HG03060 (cell line): Measurements from ENCODE around the gene BICD2.

Experiments used
- ATAC-seq: cut with Tn5 transposase; IDR thresholded peaks from one replicate; pipeline ENCODE4 v1.9.1; 2021; ENCODE audit warnings: low read depth, moderate number of reproducible peaks; ENCODE audit not compliant: unreplicated experiment

BICD2 gene

DNA sequence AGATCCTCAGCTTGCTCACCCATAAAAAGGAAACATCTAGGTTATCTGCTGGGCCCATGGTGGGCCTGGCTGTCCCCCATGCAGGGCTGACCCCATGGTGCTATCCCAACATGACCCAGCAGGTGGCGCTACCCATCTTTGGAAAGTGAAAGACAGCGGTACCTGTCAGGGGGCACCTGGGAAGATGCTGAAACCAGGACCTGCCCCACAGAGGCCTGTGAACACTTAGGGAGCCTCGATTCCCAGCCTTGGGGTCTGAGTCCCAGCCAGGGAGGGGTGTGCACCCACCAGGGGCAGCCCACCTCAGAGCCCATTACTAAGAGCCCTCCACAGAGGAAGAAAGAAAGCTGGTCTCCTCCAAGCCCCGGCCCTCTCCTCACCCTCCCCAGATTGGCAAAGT, 48.1 kb downstream of the BICD2 start:
- no peak for ATAC-seq

DNA sequence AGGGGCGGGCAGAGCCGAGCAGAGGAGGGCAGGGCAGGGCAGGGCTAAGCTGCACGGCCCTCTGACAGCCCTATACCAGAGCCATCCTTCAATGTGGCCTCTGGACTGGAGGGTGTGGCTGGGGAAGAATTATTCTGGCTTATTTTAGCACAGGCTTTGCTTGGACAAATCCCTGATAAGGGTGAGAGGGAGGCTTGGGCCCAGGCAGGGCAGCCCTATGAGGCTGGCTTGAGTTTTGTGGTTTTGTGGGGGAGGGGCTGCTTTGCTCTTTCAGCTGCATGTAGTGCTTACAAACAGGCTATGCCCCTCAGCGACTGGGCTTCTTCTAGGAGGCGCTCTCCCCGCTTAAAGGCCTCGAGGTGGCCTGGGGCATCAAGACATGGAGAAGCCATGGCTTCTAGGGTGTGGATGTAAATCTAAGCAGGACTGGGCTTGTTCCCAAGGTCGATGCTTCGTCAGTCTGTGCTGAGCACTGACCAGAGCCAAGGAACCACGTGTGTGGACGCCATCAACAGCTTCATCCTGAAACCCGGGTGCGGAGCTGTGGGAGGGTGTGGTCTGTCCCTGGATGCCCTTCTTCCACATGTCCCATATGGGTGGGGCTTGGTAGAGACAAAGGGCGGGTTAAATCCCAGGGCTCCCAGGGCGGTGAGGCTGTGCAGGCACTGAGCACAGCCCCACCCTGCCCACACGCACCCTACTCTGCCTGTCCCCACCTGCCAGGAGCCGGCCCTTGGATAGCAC, 49.0 kb downstream of the BICD2 start:
- no peak for ATAC-seq

DNA sequence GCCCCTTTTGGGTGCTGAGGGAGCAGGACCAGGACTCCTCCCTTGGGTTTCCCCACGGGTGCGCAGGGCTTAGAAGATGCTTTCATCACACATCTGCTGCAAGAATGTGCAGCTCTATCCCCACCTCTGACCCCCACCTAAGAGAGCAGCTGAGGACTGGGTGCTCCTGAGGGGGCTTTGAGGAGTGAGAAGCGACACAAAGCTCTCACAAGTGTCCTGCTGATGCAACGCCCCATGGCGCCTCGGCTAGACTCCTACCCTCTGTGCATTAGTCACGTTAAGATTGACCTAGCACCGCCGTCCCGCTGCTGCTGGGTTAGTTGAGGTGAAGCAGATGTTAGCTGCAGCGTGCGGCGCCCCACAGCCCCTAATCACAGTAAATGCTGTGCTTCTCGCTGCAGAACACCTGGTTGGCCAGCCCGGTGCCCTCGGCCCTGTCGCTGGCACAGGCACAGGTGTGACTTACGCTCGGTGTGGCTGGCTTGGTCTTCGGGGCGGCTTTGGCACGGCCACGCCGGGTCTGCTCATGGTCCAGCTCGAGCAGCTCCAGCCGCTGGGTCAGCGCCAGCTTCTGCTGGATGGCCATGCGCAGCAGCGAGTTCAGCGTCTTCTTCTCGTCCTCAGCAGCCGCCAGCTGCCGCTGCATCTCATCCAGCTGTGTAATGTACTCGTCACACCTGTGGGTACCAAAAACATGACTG, 49.7 kb downstream of the BICD2 start:
- ATAC-seq, result no peak

DNA sequence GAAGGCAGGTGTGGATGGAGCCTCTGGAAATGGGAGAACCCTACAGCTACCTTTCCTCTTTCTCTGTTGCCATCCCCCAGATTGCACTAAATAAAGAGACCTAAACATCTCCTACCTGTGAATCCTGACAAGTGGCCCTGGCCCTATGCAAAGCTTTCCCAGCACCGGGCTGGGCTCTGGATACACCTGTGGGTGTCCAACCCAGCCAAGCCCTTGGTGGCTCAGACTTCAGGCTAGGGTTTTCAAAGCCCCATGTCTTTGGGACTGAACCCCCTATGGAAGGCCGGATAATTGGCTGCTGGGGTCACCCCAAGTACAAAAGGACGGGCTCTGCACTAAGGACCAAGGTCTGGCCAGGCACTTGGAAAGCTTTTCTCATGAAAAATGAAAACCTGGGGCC, 50.6 kb downstream of the BICD2 start:
- no peak for ATAC-seq

DNA sequence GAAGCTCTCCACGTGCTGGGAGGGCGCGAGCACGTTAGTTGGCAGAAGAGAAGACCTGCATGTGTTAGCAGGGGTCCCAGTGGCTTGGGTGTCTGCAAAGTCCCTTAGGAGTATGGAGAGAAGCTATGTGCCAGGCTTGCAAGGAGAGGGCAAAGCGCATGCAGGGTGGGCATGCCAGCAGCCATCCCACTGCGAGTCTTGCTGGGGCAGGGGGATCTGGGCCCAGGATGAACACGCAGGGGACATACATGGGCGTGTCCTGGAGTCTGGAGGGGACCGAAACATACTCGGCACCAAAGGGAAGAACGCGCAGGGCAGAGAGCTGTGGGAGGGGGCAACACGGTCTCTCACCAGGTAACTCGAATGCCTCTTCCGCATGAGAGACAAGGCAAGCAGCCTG, 51.1 kb downstream of the BICD2 start:
- ATAC-seq, result no peak

DNA sequence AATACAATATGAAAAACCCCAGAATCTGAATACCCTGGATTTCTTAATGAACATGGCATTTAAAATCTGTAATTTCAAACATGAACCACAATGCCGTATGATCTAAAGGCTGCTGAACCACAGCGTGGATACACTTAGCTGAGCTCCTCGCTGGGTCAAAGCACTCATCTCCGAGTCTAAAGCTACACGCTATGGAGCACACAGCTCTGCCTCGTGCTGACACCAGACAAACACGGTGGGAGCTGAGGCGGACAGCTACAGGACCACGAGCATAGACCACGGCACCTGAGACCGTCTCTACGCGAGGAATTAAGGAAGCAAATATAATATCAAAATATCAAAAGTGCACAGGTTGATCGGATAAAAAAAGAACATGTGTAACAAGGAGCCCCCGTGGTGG, 51.9 kb downstream of the BICD2 start:
- ATAC-seq, result no peak

DNA sequence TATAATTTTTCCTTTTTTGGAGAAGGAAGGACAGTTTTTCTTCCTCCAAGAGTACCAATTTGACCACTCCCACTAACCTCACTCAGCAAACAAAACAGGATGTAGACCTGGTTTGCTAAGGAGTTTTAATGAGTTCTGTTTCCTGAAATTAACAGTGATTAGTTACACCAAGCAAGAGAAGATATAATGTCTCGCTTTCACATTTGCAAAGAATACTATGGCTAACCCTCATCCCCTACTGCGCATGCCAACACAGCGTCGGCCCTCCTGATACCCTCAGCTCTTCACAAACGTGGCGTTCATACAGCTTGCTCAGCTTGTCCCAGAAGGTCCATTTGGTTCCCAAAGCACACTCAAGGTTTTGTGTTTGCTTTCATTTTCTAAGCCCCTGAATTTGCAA, 52.8 kb downstream of the BICD2 start:
- no peak for ATAC-seq

DNA sequence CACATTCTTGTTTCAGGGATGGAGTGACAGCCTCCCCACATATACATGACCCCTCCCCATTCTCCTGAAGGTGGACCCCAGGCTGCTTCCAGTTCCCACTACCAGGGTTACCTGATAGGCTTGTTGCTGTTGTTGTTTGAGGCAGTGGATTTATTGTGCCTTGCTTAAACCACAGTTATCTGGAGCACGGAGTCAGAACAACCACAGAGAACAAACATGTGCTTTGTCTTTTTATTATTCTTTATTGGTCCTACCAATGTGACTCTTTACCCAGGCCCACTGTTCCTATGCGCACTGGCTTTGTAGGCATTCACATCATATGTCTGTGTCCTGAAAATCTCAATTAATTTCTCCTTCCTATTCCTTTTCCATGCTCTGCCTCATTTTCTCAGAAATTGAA, 53.5 kb downstream of the BICD2 start:
- ATAC-seq, result no peak

DNA sequence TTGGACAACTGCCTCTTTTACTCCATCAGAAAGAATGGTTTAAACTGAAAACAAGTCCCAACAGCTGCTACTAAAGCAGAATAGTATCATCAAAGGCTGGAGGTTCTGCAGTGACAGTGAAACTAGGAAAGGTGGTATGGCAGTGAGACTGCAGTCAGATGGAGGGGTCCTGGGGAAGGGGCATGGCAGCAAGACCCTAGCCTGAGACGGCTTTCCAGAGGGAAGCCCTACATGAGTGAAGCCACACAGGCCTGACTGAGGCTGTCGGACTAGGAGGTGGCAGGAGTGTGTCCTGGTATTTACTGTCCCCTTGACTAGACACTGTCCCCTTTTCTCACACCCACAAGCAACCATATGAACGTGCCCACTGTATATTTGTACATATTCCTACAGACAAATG, 54.3 kb downstream of the BICD2 start:
- ATAC-seq, result no peak

DNA sequence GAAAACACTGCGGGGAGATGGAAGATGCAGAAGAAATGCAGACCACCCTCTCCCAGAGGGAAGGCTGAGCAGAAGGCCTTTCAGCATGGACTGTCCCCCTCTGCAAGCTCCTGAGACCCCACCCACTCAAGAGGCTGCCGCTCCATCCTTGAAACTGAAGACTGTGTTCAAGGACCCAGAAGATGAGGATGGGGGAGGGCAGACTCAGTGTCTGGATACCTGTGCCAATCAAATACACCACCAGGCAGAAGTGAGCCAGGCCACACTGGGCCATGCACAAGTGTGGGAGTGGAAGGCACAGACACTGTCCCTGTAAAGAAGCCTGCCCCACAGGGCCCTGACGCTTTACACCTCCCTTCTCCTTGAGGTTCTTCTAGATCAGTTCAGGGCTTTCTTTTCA, 54.7 kb downstream of the BICD2 start:
- no peak for ATAC-seq

DNA sequence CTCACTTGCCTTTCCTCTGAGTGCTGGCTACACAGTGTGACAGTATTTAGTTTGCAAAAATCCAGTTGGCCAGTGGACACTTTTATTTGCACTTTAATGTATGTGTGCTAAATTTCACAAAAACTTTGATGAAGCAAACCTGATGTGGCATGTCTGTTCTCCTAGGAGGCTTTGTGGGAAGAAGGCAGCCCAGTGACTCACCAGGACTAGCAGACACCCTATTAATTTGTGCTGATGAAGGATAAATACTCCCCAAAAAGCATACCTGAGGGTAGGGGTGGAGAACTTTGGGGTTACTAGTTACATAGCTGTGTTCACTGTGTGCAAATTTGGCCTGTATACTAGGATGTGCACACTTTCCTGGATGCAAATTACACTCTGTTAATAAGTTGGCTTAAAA, 55.4 kb downstream of the BICD2 start:
- no peak for ATAC-seq

DNA sequence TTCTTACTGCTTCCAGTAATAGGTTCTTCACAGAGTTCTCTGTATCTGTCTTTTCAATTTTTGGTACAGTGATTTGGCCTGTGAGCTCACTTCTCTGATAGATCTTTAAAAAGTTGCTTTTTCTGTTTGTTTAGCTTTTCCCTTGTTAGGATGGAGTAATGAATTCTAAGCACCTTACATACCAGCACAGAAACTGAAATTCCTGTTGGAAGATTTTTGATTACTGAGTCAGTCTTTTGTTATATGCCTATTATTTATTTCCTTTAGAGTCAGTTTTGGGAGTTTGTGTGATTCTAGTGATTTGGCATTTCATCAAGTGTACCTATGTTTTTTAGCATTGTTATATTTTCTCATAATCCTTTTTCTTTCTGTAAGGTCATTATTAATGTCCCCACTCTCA, 57.1 kb downstream of the BICD2 start:
- ATAC-seq, result no peak

DNA sequence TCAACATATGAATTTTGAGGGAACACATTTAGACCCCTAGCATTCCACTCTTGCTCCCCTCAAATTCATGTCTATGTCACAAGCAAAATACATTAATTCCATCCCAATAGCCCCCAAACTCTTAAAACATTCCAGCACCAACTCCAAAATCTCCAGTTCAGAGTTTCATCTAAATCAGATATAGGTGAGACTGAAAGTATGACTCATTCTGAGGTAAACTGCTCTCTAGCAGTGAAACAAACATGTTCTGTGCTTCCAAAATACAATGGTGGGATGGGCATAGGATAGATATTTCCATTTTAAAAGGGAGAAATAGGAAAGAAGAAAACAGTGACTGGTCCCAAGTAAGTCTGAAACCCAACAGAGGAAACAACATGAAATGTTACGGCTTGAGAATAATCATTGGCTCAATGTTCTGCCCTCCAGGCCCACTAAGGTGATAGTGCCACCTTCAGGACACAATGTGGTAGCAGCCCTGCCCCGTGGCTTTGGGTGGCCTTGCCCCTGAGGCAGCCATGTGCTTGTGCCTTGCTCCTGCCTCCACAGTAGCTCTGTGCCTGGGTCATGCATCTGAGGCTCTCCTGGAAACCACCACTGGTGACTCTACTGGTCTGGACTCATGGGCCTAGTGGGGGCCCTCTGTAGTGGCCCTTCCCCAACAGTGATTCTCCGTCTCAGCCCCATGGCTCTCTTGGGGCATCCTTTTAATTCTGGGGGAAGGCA, 58.3 kb downstream of the BICD2 start:
- peak; percentile 44 for ATAC-seq

DNA sequence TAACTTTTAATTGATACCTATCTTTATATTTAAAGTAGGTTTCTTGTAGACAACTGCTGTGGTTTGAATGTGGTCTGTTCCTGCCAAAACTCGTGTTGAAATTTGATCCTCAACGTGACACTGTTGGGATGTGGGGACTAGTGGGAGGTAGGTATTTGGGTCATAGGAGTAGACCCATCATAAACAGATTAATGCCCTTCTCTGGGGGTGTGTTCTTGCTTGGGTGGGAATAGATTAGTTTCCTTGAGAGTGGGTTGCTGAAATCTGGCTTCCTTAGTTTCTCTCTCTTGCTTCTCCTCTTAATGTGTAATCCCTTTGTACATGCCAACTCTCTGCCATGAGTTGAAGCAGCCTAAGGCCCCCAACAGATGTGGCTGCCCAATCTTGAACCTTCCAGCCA, 60.1 kb downstream of the BICD2 start:
- no peak for ATAC-seq

DNA sequence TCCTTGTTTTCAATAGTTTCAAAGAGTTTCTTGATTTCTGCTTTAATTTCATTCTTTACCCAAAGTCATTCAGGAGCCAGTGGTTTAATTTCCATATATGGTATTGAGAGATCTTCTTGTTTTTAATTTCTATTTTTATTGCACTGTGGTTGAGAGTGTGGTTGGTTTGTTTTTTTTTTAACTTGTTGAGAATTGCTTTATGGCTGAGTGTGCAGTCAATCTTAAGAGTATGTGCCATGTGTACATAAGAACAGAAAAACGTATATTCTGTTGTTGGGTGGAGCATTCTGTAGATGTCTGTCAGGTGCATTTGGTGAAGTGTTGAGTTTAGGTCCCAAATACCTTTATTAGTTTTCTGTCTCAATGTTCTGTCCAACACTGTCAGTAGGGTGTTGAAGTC, 68.0 kb downstream of the BICD2 start:
- ATAC-seq, result no peak

DNA sequence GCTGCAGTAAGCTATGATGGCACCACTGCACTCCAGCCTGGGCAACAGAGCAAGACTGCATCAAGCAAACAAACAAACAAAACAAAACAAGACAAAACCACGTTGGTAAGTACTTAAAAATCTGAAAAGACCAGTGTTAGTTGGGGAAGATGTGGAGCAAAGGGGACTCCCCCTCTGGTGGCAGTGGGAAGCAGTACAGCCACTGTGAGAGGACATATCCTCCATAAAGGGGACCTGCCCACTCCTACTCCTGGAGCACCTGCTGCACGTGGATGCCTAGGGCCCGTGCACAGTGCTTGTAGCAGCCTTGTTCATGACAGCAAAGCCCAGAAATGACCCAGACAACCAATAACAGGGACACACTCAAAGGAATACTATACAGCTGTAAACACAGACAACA, 77.7 kb downstream of the BICD2 start:
- ATAC-seq, result no peak

DNA sequence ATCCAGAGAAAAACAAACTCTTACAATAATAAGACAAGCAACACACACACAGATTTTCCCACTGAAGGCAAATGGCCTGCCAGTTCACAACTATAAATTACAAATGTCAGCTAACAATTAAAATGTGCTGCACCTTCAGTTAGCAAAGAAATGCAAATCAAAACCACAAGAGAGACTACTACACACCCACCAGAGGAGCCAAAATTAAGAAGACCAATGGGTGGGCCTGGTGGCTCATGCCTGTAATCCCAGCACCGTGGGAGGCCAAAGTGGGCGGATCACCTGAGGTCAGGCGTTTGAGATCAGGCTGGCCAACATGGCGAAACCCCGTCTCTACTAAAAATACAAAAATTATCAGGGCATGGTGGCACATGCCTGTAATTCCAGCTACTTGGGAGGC, 79.6 kb downstream of the BICD2 start:
- no peak for ATAC-seq

DNA sequence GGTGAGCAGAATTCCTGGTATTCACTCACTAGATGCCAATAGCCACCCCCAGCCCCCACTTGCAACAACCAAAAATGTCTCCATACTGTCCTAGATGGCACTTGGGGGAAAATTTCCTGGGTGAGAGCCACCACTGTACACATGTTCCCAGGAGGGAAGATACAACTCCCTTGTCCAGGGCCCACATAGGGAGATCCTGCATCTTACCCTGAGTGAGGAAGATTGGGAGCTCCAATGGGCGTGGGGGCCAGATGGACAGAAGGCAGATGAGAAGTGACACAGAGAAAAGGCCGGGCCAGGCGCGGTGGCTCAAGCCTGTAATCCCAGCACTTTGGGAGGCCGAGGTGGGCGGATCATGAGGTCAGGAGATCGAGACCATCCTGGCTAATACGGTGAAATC, 82.4 kb downstream of the BICD2 start:
- ATAC-seq, result no peak

DNA sequence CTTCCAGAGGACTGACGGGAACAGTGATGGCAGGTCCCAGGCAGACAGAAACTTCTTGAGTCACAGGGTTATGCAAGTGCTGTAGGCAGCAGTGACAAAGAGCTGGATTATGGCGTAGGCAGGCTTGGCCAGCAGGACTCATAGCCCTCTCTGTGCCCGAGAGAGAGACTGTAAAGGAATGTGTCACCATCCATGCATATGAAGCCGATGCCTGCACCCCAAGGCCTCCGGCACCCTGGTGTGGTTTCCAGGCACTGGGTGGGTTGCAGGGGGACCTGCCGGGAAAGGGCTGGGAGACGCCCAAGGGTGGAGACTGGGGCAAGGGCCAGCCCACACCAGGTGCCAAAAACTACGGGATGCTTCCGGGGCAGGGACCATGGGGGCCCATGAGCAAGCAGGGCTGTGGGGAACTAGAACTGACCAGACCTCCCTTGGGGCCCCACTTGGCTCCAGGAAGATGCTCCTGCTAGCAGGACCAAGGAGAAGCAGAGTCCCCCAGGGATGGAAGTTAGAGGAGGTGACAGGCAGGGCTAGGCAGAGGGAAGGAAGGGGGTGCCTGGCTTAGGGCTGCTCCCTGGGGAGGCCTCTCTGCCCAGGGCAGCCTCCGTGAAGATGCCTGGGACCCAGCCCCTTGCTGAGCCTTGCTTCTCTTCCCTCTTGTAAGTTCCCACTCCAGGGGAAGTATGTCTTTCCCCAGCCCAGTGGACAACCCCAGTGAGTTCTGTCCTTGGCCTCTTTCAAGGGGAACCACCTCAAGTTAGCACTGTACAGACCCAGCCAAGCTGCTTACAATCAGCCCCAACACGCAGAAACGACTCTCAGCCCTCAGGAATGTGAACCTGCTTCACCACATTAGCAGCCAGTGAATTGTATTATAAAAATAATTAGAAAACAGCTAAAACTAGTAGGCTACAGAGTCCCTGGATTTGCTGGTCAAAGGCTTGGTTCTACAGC, 84.2 kb downstream of the BICD2 start:
- ATAC-seq, result no peak

DNA sequence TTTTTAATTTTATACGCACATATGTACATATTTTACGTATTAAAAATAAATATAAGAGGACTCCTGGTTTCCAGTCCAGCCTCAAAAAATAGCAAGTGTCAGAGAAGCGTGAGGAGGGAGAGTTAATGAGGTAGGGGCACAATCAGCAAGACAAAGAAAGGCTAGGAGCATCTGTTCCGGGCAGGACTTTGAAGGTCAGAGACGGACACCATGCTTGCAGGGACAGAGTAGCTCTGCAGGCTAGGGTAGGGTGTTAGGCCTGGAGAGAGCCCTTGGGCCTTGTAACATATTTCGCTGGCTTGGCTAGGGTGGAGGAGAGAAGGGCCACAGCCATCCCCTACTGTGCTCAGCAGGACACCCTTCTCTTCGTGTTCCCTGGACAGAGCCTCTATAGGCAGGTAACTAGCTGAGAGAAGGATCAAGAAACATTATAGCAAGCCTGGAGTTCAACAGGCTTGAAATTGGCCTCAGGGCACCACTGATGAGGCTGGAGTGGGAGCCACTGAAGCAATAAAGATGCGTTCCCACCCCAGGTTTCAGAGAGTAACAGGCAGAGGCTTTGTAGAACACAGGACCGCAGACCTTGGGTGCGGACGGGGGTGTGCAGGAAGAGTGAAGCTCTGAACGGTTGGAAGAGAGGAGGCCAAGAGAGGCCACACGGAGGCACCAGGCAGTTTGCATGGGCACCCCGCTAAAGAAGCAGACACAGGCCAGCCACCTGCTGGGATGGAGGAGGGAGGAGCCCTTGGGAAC, 85.0 kb downstream of the BICD2 start:
- no peak for ATAC-seq
